Stimulated activated CD8-positive, alpha-beta memory T cell treated with anti-CD3 and anti-CD28 coated beads, Interleukin-12 subunit alpha, Interleukin-12 subunit beta, amount 100 ng/mL, for 24 hours (primary cell): Measurements from ENCODE around the gene PDLIM3.
A peak's percentile ranks its signal among the peaks of the same experiment; 100 is the strongest.
"Not testable (repeated sequence)": the region's sequence is repeated elsewhere in the genome, so short reads cannot be mapped to it uniquely, and the experiment has no call there.

Experiments used
- DNase-seq: peaks from one replicate; pipeline ENCODE4 v3.0.0-alpha.2; 2020; ENCODE audit errors: extremely low read depth

The PDLIM3 gene

DNA sequence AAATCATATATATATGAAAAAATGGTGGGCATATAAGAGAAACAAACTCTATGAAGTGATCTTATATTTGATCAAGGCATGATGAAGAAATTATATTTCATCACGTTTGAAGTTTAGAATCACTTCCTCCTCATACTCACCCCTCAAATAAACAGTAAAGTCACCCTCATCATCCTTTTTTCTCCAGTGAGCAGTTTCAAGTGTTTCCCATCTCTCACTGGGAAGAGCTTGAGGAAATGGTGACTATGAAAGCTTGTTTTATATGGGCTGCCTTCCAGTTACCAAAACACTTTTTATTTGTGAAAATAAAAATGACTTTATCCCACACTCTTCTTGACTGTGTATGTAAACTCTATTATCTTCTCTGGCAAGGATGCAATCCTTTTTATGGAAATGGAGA, 16.8 kb downstream of the PDLIM3 start:
- DNase-seq = no peak

DNA sequence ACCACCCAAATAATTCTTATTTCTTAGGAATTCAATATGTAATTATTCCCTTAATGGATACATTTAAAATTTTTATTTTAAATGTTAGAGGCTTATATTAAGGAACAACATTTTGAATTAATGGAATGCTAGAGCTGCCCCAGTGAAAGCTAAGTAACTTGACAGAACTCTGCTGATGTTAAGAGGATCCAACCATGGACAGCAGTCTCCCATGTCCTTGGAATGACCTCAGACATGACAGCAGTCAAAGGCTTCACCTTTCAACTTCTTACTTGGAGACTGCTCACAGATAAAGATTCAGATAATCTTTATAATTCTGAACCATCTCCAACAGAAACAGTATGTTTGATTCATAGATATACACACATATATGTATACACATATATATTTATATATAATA, 17.2 kb downstream of the PDLIM3 start:
- DNase-seq = no peak

DNA sequence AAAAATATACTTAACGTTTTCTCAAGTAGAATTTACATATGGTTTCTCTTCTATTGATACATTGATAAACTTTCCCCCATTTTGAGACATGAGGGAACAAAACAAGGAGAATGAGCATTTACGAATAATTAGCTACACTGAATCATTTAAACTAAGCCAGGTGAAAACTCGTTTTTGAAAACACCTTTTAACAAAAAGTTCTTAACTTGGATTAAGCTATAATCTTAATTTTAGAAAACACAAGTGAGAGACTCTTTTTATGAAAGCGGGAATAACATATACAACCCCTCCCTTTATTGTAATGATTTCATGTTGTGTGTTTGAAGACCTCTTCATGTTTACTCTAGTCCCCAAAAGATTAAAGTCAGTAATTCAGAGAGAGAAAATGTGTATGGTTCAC, 20.1 kb downstream of the PDLIM3 start:
- DNase-seq = no peak

DNA sequence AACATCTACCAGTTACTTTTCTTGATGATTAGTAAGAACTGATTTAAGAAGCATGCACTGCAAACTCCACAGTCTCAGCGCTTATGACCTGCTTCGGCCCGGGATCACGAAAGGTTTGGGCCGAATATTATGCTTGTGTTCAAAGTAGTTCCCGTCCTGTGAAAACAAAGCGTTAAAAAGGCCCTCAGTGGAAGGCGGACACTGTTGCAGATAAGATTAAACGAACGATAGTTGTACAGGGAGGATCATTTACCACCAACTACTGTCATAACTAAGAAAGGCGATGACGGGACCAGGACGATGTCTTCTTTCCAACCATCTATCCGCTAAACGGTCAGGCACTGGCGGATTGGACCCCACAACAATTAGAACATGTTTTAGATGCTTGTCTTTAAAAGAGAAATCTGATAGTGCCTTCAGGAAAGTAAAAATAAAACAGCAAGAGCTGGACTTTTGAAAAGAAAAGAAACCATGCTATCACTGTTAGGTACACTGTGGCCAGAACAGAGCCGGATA, 21.1 kb downstream of the PDLIM3 start:
- DNase-seq = no peak

DNA sequence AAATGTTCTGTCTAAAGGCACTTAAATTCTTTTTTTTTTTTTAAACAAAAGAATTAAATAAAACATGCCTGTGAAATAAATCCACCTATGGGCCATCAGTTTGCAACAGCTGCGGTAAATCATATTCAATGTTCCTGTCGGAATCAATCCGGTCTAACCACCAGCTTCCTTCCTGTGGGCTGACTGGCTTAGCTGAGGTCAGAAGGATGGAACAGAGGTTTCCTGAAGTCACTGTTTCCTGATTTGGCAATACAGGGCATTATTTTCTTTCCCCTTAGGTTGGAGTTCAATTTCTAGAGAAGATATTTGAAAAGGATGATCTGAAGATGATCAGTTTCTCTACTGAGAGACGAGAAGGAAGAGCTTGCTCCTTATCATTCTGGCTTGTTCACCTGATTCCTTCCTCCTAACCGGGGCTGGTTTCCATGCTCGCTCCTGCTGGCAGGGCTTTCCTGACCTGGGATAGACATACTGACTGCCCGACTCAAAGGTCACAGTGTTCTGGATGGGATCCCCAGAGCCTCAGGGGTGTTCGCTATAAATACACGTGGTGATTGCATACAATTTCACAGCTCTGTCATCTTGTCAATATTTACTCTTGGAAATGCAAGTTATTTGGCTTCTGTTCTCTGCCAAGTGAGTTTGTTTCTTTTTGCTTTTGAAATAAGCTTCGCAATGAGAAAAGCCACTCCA, 21.7 kb downstream of the PDLIM3 start:
- no peak for DNase-seq

DNA sequence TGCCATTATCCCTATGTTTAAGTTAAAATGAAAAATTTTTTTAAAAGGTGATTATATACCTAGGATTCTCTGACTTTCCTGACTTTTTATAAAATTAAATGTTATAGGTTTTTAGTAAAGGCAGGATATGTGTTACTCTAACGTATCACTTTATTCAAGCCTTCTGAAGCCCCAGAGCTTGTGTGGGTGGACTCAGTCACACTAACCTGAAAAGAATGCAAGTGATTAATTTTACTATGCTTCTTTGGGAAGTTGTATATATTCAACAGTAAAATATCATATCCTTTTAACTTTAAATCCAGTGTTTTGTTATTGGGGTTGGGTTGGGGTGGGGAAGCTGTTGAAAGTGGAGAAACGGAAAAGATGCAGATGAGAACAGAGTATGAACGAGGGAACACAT, 22.8 kb downstream of the PDLIM3 start:
- DNase-seq = no peak

DNA sequence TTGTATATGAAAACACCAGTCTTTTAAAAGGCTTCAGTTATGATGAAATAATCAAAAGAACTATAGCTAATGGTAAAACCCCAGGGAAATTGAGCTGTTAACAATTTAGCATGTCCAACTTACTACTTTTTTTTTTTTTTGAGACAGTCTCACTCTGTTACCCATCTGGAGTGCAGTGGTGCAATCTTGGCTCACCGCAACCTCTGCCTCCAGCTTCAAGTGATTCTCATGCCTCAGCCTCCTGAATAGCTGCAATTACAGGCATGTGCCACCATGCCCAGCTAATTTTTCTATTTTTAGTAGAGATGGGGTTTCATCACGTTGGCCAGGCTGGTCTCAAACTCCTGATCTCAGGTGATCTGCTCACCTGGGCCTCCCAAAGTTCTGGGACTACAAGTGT, 24.1 kb downstream of the PDLIM3 start:
- not testable (repeated sequence) for DNase-seq

DNA sequence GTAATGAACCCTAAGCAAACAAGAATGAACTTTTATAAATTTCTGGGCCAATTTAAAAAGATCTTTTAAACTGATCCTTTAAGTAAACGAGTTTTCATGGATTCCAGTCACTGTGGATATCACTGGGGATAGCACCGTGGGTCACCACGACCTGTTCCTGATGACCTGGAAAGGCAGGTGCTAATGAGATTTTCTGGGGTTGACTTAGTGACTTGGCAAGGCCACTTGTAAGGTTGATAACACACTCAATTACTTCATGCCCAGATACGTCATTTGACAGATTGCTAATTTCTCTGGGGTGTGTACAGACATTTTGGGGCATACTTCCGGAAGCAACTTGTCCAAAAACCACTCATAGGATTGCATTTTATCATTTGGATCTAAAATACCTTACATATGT, 24.5 kb downstream of the PDLIM3 start:
- DNase-seq = no peak

DNA sequence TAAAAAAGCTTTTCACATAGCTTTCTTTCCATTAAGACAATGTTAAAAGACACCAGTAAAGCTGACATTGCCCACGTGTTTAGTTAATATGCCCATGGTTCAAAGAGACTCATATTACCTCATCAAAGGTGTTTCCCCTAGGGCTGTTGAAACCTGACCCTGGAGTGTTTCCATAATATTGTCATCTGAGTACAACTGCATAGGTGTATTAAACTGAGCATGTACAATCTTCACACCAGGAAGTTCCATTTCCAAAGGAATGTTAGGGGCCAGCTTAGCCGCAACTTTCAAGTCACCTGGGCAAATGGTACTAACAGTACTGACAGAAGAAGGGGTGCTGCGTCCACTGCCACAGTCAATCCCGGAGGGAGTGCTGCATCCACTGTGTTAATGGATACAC, 27.1 kb downstream of the PDLIM3 start:
- DNase-seq = no peak

DNA sequence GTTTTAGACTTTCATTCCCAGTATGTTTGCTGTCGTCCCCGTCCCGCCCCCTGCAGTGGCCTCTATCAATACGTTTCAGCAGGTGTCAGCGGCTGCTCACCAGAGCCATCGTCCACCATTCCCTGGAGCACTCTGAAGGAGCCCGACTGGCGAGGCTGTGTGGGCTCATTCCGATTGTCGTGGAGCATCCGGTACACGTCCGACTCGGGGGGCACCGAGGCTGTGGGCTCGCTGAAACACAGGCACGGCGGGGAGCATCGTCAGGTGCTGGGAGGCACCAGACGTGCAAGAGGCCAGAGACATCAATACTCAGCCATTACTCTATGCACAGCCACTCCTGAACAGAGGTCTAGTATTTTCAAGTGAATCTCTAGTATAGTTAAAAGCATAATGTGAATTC, 28.9 kb downstream of the PDLIM3 start:
- DNase-seq = no peak

DNA sequence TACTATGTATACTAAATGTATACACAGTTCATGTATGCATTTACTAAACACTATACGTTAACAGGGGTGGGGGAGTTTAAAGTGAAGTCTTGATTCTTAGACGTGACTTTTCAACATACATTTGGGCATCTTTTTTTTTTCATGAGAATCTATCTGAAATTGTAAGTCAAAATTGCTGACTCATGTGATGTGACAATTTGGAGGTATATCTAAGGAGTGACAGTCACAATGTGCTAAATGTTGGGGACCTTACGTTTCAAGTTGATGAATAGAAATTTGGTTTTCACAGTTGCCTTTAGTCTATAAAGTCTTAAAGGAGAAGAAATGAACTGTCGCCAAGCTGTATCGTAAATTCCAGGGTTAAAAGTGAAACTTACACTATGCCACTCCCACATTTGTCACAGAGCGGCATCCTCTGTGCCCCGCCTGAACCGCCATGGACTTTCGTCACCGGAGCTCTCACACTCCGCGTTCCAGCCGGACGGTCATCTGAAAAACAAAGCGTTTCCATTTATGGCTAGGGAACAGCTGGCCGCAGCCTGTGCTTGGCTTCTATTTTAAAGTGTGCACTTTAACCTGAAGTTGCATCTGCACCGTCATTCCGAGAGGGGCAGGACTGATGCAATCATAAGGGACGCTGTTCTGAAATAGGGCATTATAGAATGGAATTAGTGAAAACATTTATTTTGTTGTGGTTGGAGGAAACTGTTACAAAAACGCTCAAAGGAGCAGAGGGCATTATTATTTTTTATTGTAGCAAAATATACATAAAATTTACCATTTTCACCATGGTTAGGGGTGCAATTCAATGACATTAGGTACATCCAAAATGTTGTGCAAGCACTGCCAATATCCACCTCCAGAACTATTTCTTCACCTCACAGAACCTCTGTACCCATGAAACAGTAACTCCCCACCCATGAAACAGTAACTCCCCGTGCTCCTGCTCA, 30.9 kb downstream of the PDLIM3 start:
- DNase-seq = no peak

DNA sequence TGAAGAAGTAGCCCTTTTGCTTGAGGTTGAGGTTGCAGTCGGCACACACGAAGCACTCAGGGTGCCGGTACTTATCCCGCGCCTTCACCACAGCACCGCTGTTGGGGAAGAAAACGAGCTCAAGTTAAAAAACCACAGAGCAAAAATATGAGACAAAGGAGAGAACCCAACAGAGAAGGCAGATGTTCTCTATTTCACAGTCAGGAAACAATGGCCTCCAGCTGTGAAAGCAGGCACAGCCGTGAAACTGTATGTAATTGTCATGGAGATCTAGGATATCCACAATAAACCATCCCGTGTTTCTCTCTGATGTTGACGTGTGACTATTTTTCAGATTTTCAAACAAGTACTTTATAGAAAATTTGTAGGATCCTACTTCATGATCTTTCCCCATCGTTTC, 32.9 kb downstream of the PDLIM3 start:
- no peak for DNase-seq

DNA sequence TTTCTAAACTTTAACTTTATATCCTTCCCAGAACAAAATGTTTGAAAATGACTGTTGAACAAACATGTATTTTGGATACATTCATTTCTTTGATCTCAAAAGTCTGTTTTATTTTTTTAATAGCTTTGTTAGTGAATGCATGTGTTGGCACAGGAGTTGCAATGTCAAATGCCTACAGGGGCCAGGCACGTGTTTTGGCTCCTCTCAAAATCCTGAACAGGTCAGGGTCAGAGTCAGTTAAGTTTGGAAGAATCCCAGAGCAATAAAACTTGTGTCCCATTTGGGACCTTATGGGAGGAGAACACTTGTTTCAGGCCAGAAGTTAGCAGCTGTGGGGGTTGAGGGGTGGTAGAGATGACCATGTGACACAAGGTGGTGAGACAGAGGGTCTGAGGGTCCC, 34.7 kb downstream of the PDLIM3 start:
- DNase-seq = no peak

DNA sequence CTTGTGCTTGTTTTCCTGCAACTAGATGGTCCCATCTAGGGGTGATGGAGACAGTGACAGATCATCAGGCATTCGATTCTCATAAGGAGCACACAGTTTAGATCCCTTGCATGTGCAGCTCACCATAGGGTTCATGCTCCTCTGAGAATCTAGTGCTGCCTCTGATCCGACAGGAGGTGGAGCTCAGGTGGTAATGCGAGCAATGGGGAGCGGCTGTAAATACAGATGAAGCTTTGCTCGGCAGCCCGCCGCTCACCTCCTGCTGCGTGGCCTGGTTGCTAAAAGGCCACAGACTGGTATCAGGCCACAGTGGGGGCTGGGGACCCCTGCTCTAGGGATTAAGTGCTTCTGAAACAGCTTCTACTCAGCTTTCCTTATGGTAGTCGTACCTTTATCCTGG, 35.3 kb downstream of the PDLIM3 start:
- no peak for DNase-seq

DNA sequence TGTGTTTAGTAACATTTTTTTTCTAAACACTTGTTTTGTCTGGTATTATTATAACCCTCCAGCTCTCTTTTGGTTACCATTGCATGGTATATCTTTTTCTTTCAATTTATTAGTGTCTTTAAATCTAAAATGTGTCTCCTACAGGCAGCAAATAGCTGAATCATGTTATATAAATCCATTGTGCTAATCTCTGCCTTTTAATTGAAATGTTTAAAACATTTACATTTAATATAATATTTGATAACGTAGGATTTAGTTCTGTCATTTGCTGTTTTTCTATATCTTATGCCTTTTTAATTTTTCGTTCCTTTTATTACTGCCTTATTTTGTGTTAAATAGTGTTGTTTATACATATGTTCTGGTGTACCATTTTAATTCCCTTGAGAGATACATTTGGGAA, 46.7 kb downstream of the PDLIM3 start:
- DNase-seq = no peak

DNA sequence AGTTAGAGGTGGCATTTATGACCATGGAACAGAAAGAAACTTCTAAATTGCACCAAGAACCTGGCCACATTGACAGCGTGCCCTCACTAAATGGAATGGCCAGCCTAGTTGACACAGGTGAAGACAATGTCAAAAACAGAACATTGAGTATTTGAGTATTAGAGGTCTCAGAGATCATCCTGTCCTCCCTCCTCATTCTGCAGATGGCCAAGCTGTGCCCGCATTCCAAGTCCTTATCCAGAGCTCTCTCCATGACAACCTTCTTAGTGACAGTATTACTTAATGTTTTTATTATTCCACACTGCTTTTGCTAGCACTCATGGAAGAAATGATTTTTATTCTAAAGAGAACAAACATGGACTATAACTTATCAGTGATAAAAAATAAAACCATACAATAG, 53.9 kb downstream of the PDLIM3 start:
- no peak for DNase-seq

DNA sequence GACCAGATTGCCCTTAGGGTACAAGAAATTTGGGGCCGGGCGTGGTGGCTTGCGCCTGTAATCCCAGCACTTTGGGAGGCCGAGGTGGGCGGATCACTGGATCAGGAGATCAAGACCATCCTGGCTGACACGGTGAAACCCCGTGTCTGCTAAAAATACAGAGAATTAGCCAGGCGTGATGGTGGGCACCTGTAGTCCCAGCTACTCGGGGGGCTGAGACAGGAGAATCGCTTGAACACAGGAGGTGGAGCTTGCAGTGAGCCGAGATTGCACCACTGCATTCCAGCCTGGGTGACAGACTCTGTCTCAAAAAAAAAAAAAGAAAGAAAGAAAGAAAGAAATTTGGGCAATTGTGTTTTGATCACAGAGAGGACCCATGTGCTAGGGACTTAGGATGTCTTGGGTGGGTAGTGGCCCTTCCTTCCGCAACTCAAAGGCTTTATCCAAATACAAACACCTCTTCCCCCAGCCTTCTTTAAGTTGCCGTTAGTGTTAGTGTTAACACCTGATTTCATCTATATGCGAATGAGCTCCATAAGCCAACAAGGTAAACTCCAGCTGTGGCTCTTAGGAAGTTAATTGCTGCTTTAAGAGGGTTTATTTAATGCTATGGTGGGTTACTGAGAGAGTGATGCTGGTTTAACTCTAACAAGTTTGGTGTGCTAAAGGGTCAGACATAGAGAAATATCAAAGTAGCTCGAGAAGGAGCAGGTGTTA, 55.1 kb downstream of the PDLIM3 start:
- no peak for DNase-seq

DNA sequence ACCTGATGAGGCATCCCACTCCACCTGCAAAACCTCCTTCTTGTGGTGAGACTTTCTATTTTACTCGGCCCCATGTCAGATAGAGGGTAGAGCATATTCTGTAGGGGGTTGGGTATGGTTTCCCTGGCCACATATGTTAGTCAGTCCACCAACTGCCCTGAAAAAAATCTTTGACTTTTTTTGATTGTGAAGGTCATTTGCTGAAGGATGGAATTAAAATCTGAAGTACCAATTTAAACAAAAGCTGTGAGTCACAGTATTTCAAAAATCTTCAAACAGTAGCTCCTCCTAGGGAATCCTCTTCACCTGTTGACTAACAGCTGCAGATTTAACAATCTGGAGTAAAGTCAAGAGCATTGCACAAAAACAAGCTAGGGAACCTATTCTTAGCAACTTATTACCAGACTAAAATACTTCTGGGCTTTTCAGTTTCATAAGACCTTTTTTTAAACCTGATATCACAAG, 55.8 kb downstream of the PDLIM3 start:
- no peak for DNase-seq

DNA sequence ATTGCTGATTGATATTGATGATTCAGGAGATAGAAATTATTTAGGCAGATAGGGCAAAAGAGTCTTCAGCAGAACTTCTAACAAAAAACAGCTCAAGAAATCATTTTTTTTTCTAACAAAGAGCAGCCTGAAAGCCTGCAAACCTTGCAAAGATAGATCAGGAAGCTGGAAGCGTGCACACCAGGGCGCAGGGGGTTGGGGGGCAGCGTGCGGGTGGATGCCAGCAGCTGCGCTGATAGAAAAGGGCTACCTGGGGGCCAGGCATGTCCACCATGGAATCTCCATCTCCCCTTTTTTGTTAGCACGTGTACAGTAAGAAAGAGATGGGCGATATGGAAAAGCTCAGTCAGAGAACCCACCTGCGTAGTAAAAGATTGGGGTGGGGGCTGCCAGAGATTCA, 62.1 kb downstream of the PDLIM3 start:
- DNase-seq = no peak

DNA sequence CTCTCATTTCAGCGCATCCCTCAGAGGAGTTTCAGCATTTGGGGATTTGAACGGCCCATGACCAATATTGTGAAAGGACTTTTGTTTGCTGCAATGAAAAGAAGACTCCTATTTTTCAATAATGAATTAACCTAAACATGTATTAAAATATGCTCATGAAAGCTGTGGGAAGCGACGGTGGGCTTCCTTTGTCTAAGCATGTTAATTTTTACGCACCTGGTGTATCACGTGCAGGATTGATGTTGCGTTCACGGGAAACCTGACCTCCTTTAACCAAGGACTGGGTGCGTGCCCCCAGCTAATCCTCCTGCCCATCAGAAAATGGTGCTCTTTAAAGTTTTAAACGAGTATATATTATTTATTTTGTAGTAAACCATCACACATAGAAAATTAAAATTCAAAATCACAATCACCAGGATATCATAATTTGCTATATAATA, 63.2 kb downstream of the PDLIM3 start:
- no peak for DNase-seq

DNA sequence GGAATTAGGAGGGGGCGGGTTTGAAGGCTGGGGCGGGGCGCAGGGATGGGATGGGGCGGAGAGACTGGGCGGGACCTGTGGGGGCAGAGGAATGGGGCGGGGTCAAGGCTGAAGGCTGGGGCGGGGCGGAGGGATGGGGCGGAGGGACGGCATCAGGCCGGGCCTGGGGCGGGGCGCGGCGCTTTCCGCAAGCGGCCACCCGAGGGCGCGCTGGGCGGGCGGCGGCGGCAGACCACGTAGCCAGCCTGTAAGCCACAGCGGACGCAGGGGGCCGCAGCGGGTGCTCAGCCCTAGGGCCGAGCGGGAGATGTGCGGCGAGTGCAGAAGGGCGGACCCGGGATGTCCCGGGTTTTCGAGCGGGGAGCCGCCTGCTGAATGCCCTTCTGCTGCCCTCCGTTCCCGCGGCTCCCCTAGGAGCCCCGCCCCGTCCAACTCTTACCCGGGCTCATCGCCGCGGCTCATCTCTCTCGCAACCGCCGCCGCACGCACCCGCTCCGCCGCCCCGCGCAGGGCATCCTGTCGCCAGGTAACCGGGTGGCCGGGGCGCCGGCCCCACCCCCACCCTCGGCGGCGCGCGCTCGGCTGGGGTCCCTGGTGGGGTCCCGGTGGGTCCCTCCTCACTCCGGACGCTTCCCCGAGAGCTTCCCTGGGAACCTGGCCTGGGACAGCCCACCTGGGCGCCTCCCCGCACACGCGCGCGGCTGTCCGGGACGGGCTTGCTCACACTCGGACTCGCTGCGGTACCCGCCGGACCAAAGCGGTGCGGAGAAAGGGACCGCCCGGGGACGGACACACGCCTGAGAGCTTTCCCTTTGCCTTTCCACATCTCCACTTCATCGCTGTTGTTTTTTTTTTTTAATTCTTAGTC, 63.8 kb downstream of the PDLIM3 start, which contains the start of gene CCDC110:
TSS of gene CCDC110 (minus strand) at position 499 of the 868 bp plus-strand sequence. CDS start at position 449, 50 bp downstream.
- peak; percentile 79 for DNase-seq
